GM12878 (cell line): Measurements from ENCODE around the gene SIX5. TPM values are rescaled to one million over a fixed set of nuclear protein-coding genes. Genes with fewer than 3 reads are reported as not detected.

Experiments
- CBFB ChIP-seq: IDR thresholded peaks from 2 replicates; pipeline ENCODE4 v1.6.1; 2016; ENCODE audit warnings: antibody characterized with exemption, low read depth
- CBX5 ChIP-seq: sonication (generic); IDR thresholded peaks from 2 replicates; pipeline ENCODE4 v1.6.1; 2016; ENCODE audit warnings: low read depth, moderate library complexity, mild to moderate bottlenecking, inconsistent platforms
- HCFC1 ChIP-seq: fragments of 150-350 bp; IDR thresholded peaks from 2 replicates; pipeline ENCODE4 v1.6.1; 2014; ENCODE audit warnings: low read length
- IRF4 ChIP-seq: IDR thresholded peaks from 2 replicates; pipeline ENCODE4 v1.6.1; 2011; ENCODE audit warnings: low read depth, low read length
- MEF2A ChIP-seq: IDR thresholded peaks from 2 replicates; pipeline ENCODE4 v1.6.1; 2011; ENCODE audit warnings: low read depth, mild to moderate bottlenecking, low read length, moderate library complexity; ENCODE audit not compliant: insufficient read depth
- MEF2B ChIP-seq: fragments of 450-650 bp; IDR thresholded peaks from 2 replicates; pipeline ENCODE4 v1.6.1; 2018; ENCODE audit warnings: mild to moderate bottlenecking, moderate library complexity; ENCODE audit not compliant: partially characterized antibody, poor library complexity, severe bottlenecking
- NBN ChIP-seq: fragments of 450-650 bp; IDR thresholded peaks from 2 replicates; pipeline ENCODE4 v1.6.1; 2016
- RAD51 ChIP-seq: fragments of 450-650 bp; IDR thresholded peaks from 2 replicates; pipeline ENCODE4 v1.6.1; 2016; ENCODE audit warnings: moderate library complexity, mild to moderate bottlenecking, inconsistent platforms
- SMARCA5 ChIP-seq: fragments of 450-650 bp; IDR thresholded peaks from 2 replicates; pipeline ENCODE4 v1.6.1; 2017; ENCODE audit warnings: mild to moderate bottlenecking
- STAT3 ChIP-seq: IDR thresholded peaks from 2 replicates; pipeline ENCODE4 v1.6.1; 2011; ENCODE audit warnings: low read depth, low read length, improper control_type of control experiment
- TBL1XR1 ChIP-seq: IDR thresholded peaks from 2 replicates; pipeline ENCODE4 v1.6.1; 2012; ENCODE audit warnings: low read depth, low read length, improper control_type of control experiment
- polyA plus RNA-seq, 11 experiments: library from polyadenylated mRNA; depleted of rRNA in 4 of 11; unstranded in 6 of 11; stranded (reverse) in 5 of 11; fragments of >200 nt; fragmentation: Nextera tagmentation in 4 of 11; fragmentation: Illumina TruSeq in 1 of 11; extraction: Ambion mirVana in 4 of 11; extraction: Trizol in 1 of 11; gene quantifications; 1 replicate in 1 of 11; 2 replicates in 10 of 11; pipeline versions ENCODE4 v1.2.1 to v1.2.3, GENCODE V29; 2011 to 2016; ENCODE audit warnings: inconsistent platforms in 2 of 11, missing spikeins in 2 of 11, low read depth in 1 of 11
- total RNA-seq, 4 experiments: library from RNA; depleted of rRNA in 3 of 4; stranded (reverse); fragments of >200 nt in 3 of 4; fragmentation: Illumina TruSeq in 1 of 4; extraction: Trizol in 1 of 4; gene quantifications; 2 replicates each; pipeline versions ENCODE4 v1.2.1 to v1.2.3, GENCODE V29; 2013 to 2021
- TF ChIP-seq, protein P1 (sequence below): IDR thresholded peaks from 2 replicates; pipeline ENCODE4 v1.6.1; 2012; ENCODE audit warnings: low read length, inconsistent platforms
- TF ChIP-seq, protein P2 (sequence below): fragments of 450-650 bp; IDR thresholded peaks from 2 replicates; pipeline ENCODE4 v1.6.1; 2017; ENCODE audit warnings: low read depth, mild to moderate bottlenecking, moderate library complexity
- TF ChIP-seq, protein P3 (sequence below): fragments of 450-650 bp; IDR thresholded peaks from 2 replicates; pipeline ENCODE4 v1.6.1; 2016; ENCODE audit warnings: mild to moderate bottlenecking
- TF ChIP-seq, protein P4 (sequence below): IDR thresholded peaks from 2 replicates; pipeline ENCODE4 v1.6.1; 2011; ENCODE audit warnings: low read depth, low read length, improper control_type of control experiment, borderline replicate concordance
- TF ChIP-seq, protein P5 (sequence below): IDR thresholded peaks from 2 replicates; pipeline ENCODE4 v1.6.1; 2011; ENCODE audit warnings: mild to moderate bottlenecking, low read depth, low read length, moderate library complexity; ENCODE audit not compliant: insufficient replicate concordance
- TF ChIP-seq, protein P6 (sequence below), 3 experiments: IDR thresholded peaks in 2 of 3; conservative IDR thresholded peaks in 1 of 3; 2 replicates each; pipeline ENCODE4 v1.5.1; 2011; ENCODE audit warnings: low read depth in 3 of 3, low read length in 3 of 3, mild to moderate bottlenecking in 3 of 3, control low read depth in 2 of 3, moderate library complexity in 2 of 3, inconsistent platforms in 1 of 3, mixed read lengths in 1 of 3; ENCODE audit not compliant: control insufficient read depth in 2 of 3, insufficient read depth in 1 of 3; ENCODE audit errors: extremely low read depth in 1 of 3

The SIX5 gene
- total and polyA plus RNA-seq, 10 of the 15 experiments (the other 5 are each of a cell fraction or from before 2014, with no cell fraction given): 1.9 to 10.5 (median 3.0) TPM; not detected in 2

DNA sequence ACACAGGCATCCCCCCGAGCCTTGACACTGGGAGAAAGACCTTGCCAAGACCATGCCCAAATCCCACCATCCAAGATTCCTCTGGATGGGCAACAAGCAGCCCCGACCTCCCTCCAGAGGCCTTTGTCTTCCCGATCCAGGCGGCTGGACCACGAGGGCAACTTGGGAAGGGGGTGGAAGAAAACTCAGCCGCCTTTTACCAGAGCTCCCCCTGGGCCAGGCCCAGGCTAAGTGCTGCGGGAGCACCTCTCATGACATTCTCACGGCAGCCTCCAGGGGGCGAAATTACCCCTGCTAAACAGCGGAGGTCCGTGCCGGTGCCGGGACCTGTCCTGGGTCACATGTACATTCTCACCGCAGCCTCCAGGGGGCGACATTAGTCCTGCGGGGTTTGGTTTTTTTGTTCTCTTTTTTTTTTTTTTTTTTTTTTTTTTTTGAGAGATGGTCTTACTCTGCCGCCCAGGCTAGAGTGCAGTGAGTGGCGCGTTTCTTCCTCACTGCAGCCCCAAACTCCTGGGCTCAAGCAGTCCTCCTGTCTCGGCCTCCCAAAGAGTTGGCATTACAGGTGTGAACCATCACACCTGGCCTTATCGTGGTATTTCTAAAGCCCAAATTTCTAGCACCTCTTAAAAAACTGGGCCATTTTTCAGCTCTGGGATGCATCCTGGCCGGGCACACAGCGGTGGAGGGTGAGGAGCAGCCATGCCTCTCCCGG is 48.1 kb upstream of the SIX5 start (continued):
- TF ChIP-seq, protein P1, sequence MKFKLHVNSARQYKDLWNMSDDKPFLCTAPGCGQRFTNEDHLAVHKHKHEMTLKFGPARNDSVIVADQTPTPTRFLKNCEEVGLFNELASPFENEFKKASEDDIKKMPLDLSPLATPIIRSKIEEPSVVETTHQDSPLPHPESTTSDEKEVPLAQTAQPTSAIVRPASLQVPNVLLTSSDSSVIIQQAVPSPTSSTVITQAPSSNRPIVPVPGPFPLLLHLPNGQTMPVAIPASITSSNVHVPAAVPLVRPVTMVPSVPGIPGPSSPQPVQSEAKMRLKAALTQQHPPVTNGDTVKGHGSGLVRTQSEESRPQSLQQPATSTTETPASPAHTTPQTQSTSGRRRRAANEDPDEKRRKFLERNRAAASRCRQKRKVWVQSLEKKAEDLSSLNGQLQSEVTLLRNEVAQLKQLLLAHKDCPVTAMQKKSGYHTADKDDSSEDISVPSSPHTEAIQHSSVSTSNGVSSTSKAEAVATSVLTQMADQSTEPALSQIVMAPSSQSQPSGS: no peak
- TF ChIP-seq, protein P2, sequence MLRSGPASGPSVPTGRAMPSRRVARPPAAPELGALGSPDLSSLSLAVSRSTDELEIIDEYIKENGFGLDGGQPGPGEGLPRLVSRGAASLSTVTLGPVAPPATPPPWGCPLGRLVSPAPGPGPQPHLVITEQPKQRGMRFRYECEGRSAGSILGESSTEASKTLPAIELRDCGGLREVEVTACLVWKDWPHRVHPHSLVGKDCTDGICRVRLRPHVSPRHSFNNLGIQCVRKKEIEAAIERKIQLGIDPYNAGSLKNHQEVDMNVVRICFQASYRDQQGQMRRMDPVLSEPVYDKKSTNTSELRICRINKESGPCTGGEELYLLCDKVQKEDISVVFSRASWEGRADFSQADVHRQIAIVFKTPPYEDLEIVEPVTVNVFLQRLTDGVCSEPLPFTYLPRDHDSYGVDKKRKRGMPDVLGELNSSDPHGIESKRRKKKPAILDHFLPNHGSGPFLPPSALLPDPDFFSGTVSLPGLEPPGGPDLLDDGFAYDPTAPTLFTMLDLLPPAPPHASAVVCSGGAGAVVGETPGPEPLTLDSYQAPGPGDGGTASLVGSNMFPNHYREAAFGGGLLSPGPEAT: no peak
- TF ChIP-seq, protein P3, sequence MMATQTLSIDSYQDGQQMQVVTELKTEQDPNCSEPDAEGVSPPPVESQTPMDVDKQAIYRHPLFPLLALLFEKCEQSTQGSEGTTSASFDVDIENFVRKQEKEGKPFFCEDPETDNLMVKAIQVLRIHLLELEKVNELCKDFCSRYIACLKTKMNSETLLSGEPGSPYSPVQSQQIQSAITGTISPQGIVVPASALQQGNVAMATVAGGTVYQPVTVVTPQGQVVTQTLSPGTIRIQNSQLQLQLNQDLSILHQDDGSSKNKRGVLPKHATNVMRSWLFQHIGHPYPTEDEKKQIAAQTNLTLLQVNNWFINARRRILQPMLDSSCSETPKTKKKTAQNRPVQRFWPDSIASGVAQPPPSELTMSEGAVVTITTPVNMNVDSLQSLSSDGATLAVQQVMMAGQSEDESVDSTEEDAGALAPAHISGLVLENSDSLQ: no peak
- TF ChIP-seq SMARCA5 (peak; percentile 93), RAD51 (peak; percentile 82), IRF4 (0 out of 2 replicates have a peak, but pooled peaks have one; percentile 11), HCFC1 (peak; percentile 8; the same call in 1 of the 2 replicates), CBX5 (peak; percentile 57; the same call in 1 of the 2 replicates), MEF2A (0 out of 2 replicates have a peak, but pooled peaks have one; percentile 35), MEF2B (no peak), NBN (peak; percentile 72; the same call in 1 of the 2 replicates), TBL1XR1 (0 out of 2 replicates have a peak, but pooled peaks have one; percentile 32), STAT3 (0 out of 2 replicates have a peak, but pooled peaks have one; percentile 31), CBFB (peak; percentile 89)
- TF ChIP-seq, protein P4, sequence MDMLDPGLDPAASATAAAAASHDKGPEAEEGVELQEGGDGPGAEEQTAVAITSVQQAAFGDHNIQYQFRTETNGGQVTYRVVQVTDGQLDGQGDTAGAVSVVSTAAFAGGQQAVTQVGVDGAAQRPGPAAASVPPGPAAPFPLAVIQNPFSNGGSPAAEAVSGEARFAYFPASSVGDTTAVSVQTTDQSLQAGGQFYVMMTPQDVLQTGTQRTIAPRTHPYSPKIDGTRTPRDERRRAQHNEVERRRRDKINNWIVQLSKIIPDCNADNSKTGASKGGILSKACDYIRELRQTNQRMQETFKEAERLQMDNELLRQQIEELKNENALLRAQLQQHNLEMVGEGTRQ: peak; percentile 68
- TF ChIP-seq, protein P5, sequence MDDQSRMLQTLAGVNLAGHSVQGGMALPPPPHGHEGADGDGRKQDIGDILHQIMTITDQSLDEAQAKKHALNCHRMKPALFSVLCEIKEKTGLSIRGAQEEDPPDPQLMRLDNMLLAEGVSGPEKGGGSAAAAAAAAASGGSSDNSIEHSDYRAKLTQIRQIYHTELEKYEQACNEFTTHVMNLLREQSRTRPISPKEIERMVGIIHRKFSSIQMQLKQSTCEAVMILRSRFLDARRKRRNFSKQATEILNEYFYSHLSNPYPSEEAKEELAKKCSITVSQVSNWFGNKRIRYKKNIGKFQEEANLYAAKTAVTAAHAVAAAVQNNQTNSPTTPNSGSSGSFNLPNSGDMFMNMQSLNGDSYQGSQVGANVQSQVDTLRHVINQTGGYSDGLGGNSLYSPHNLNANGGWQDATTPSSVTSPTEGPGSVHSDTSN: peak; percentile 6
- TF ChIP-seq, protein P6, sequence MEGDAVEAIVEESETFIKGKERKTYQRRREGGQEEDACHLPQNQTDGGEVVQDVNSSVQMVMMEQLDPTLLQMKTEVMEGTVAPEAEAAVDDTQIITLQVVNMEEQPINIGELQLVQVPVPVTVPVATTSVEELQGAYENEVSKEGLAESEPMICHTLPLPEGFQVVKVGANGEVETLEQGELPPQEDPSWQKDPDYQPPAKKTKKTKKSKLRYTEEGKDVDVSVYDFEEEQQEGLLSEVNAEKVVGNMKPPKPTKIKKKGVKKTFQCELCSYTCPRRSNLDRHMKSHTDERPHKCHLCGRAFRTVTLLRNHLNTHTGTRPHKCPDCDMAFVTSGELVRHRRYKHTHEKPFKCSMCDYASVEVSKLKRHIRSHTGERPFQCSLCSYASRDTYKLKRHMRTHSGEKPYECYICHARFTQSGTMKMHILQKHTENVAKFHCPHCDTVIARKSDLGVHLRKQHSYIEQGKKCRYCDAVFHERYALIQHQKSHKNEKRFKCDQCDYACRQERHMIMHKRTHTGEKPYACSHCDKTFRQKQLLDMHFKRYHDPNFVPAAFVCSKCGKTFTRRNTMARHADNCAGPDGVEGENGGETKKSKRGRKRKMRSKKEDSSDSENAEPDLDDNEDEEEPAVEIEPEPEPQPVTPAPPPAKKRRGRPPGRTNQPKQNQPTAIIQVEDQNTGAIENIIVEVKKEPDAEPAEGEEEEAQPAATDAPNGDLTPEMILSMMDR (IDR thresholded peaks at IDR 0.05 in 2 of 3, conservative IDR thresholded peaks at IDR 0.05 in 1 of 3; ENCODE audit: control insufficient read depth in 2 of 3, extremely low read depth in 1 of 3, insufficient read depth in 1 of 3, low read depth in 3 of 3, low read length in 3 of 3): peak; percentile 96 to 100 (median 98)
